ENCODE results near the gene PIGB.
"Not testable (repeated sequence)": the region's sequence is repeated elsewhere in the genome, so short reads cannot be mapped to it uniquely, and the experiment has no call there.

The PIGB gene

GRCh38 chr15:55379095-55379494, 60.1 kb downstream of the PIGB start:
- no peak for DNase-seq (ENCODE audit: low read depth in 2 of 2, low spot score in 1 of 2)

DNA sequence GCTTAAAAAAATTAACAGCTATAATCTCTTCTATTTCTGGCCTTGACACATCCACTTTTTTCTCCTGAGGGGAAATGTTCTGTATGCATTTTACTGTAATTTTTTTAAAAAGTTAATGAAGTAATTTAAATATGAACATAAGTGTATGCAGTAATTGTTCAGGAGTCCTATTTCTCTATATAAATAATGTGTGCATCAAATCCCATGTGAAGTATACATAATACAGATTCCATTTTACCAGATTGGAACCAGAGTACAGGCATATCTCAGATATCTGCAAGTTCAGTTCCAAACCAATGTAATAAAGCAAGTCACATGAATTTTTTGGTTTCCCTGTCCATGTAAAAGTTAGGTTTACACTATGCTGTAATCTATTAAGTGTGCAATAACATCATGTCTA, 62.6 kb downstream of the PIGB start:
- no peak for DNase-seq (ENCODE audit: low read depth in 2 of 2, low spot score in 1 of 2)

GRCh38 chr15:55383687-55384086, 64.7 kb downstream of the PIGB start:
- DNase-seq (ENCODE audit: low read depth in 2 of 2, low spot score in 1 of 2): no peak

- no peak for DNase-seq (ENCODE audit: low read depth in 2 of 2, low spot score in 1 of 2)
Measured at GRCh38 chr15:55387027-55387426, 68.0 kb downstream of the PIGB start.

- no peak for DNase-seq (ENCODE audit: low read depth in 2 of 2, low spot score in 1 of 2)
Measured at GRCh38 chr15:55389264-55389607, 70.2 kb downstream of the PIGB start.

GRCh38 chr15:55394694-55395093, 75.7 kb downstream of the PIGB start:
- no peak for DNase-seq (ENCODE audit: low read depth in 2 of 2, low spot score in 1 of 2)

- DNase-seq (ENCODE audit: low read depth in 2 of 2, low spot score in 1 of 2): no peak
Measured at GRCh38 chr15:55398243-55398642, 79.2 kb downstream of the PIGB start.

DNA sequence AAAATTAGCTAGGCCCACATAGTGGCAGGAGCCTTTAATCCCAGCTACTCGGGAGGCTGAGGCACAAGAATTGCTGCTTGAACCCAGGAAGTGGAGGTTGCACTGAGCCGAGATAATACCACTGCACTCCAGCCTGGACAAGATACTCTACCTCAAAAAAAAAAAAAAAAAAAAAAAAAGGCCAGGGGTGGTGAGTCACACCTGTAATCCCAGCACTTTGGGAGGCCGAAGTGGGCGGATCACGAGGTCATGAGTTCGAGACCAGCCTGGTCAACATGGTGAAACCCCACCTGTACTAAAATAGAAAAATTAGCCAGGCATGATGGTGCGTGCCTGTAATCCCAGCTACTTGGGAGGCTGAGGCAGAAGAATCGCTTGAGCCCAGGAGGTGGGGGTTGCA, 81.0 kb downstream of the PIGB start:
- DNase-seq (ENCODE audit: low read depth in 2 of 2, low spot score in 1 of 2): not testable (repeated sequence)

DNA sequence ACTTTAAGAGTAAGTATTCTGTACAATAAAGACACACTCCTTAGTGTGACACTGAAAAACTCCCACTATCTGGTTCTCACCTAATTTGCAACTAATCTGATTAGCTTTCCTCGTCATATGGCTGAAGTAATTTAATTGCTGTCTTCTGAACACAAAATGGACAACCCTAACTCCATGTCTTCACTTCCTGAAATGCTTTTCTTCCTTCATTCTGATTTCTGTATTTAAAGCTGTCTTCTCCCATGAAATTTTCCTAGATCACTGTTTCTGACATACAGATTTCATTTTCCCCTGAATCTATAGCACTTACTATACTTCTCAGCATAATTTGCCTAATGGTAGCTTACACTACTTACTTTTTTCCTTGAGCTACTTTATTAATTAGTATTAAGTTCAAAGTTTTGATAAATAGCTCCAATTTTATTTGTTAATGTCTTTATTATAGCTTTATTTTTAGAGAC, 82.8 kb downstream of the PIGB start:
- DNase-seq (ENCODE audit: low read depth in 2 of 2, low spot score in 1 of 2): no peak

DNA sequence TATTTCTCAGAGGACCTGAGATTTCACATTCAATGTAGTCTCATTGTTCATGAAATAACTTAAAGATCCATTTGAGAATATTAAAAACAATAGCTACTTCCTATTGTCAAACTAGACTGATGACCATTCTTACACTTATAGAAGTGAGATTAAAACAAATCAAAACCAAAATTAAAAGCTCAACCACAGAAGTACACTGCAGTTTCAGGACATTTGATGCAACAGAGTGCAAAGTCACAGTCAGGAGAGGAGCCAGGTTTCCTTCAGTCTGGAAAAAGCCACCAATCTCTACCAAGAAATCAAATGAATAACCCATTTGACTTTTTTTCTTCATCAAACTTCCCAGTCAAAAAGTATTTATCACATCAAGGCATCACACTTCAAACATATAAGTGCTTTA, 83.7 kb downstream of the PIGB start:
- no peak for DNase-seq (ENCODE audit: low read depth in 2 of 2, low spot score in 1 of 2)

- no peak for DNase-seq (ENCODE audit: low read depth in 2 of 2, low spot score in 1 of 2)
Measured at GRCh38 chr15:55403531-55403930, 84.5 kb downstream of the PIGB start.

Measured in stimulated activated CD8-positive, alpha-beta memory T cell treated with anti-CD3 and anti-CD28 coated beads, Interleukin-4, amount 100 ng/mL, for 4 hours (primary cell).